Renal cortex interstitium (tissue), 11 donors: ENCODE results near the gene ELMO1. TPM values are rescaled to one million over a fixed set of nuclear protein-coding genes. Genes with fewer than 3 reads are reported as not detected.
A peak's percentile ranks its signal among the peaks of the same experiment; 100 is the strongest.

Experiments
- DNase-seq, 11 donors: peaks; one replicate each; pipeline ENCODE4 v3.0.0-alpha.2; 2013; ENCODE audit warnings: low read depth in 9 of 11, low spot score in 4 of 11; ENCODE audit errors: extremely low read depth in 1 of 11
- polyA plus RNA-seq, 3 donors: library from polyadenylated mRNA; unstranded; fragments of 120-200 nt; gene quantifications; one replicate each; pipeline ENCODE4 v1.2.1, GENCODE V29; 2013; ENCODE audit not compliant: insufficient read length in 3 of 3

The ELMO1 gene
- polyA plus RNA-seq, 3 donors = 9.0 to 11.8 (median 10.9) TPM

DNA sequence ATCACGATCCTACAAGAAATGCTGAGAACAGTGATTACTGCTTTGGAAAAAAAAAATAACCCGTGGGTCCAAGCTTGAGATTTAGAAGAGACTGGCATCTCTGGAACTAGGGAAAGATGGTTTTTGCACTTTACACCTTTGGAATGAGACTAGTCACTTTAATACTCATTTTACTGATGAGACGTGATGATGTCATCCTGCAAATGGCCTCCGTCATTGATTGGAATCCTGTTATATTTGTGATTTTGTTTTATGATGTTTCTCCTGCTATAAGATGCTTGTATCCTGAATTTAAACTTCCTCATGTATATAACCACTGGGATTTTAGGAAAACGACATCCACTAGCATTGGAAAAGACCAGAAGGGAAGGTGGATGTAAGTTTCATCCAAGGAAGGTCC lies 363.1 kb downstream of the ELMO1 start:
- DNase-seq = no peak

DNA sequence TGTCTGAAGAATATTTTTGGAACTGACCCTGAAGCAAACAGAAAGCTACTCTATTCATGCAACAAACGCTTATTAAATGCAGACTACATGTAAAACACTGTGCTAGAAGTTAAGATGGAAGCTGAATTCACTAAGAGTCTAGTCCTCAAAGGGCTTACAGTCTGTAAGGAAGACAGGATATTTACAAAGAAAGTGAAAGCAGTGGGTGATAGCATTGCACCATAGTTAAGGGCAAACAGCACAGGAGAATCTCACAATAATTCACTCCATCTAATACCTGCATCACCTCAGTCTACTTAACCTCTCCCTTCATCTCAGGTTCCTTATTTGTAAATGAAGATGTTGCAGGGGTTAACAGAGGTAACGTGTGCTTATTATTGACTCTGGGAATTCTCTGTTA lies 364.4 kb downstream of the ELMO1 start:
- no peak for DNase-seq

- DNase-seq = no peak
Observed at GRCh38 chr7:37083311-37084096, 365.2 kb downstream of the ELMO1 start.

DNA sequence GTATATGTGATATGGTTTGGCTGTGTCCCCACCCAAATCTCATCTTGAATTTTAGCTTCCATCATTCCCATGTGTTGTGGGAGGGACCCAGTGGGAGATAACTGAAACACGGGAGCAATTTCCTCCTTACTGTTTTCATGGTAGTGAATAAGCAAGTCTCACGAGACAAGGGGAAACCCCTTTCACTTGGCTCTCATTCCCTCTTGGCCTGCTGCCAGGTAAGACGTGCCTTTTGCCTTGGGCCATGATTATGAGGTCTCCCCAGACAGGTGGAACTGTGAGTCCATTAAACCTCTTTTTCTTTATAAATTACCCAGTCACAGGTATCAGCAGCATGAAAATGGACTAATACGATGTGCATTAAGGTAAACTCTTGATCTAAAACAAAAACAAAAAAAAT lies 367.2 kb downstream of the ELMO1 start:
- DNase-seq = no peak

GRCh38 chr7:37079420-37079819 lies 369.2 kb downstream of the ELMO1 start:
- DNase-seq = no peak

GRCh38 chr7:37076668-37077067 lies 372.0 kb downstream of the ELMO1 start:
- DNase-seq = no peak

GRCh38 chr7:37074370-37074769 lies 374.3 kb downstream of the ELMO1 start:
- DNase-seq = no peak

GRCh38 chr7:37071124-37071523 lies 377.5 kb downstream of the ELMO1 start:
- no peak for DNase-seq

GRCh38 chr7:37070471-37070870 lies 378.2 kb downstream of the ELMO1 start:
- no peak for DNase-seq

- DNase-seq = no peak
Observed at GRCh38 chr7:37070031-37070430, 378.6 kb downstream of the ELMO1 start.

- DNase-seq = no peak
Observed at GRCh38 chr7:37069336-37069735, 379.3 kb downstream of the ELMO1 start.

DNA sequence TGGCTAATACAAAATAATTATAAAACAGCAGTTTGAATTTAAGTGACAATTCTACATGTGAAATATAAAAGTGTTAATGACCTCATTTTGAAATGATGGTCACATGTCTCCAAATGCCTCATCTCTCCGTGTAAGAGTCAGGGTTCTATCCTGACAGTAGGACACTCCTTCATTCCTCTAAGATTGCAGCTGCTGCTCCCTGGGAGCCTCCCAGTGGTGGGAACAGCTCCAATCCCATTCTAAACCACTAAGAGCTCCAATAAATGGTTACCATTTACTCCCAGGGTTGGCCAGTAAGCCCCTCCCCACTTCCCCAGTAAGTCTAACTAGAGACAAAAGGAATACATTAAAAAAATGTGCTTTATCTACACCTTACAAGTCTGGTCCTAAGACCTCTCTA lies 379.8 kb downstream of the ELMO1 start:
- no peak for DNase-seq

GRCh38 chr7:37068038-37068437 lies 380.6 kb downstream of the ELMO1 start:
- DNase-seq = peak in 10 of 11 donors; percentile 10 to 67 (median 38)

DNA sequence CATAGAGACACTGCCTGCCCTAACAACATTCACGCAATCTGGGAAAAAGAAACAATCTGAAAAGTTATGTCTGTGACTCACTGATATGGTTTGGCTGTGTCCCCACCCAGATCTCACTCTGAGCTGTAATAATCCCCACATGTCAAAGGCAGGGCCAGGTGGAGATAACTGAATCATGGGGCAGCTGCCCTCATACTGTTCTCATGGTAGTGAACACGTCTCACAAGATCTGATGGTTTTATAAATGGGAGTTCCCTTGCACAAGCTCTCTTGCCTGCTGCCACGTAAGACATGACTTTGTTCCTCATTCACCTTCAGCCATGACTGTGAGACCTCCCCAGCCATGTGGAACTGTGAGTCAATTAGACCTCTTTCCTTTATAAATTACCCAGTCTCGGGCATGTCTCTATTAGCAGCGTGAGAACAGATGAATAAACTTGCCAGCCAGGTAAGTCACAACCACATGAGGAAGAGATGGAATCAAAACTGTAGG lies 382.8 kb downstream of the ELMO1 start:
- DNase-seq = no peak

DNA sequence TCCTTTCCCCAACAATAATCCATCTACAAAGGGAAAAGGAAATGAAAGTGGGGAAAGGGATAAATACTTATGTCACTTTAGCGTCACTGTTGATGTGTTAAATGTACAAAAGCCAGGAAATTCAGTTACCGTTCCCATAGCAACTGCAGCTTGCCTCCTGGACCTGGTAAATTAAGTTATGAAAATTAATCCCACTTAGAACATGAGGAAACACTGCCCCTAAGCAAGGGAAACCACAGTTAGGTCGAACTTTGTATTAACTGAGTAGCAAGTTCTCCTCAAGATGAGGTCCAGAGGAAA lies 386.2 kb downstream of the ELMO1 start:
- no peak for DNase-seq

- no peak for DNase-seq
Observed at GRCh38 chr7:37061849-37062559, 386.7 kb downstream of the ELMO1 start.

DNA sequence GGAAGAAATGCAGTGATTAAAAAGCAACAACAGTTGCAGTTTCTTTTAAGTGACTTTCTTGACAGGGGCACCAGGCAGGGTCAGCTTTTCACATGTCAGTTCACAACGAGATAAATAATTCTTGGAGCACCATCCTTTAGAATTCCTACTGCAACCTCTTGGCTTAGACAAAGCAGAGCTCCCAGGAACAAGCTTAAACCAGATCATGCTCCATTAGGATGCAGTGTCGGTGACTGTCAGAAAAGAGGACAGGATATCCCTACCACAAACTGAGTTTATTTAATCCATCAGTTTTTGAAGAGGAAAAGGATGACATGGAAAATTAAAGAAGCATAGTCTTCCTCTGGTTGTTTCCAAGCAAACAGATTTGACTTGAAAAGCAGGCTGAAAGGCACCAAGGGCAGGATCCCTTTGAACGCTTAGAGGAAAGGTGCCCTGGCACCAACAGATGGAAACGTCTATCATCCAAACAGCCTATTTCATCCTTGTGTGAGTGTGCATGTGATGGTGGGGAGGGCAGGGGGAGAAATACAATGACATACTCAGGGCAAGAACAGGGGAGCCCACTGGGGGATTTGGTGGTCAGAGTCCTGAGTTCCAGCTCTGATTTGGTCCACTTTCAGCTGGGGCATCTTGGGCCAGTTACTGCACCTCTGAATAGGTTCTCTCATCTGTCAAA lies 392.3 kb downstream of the ELMO1 start:
- DNase-seq = no peak

DNA sequence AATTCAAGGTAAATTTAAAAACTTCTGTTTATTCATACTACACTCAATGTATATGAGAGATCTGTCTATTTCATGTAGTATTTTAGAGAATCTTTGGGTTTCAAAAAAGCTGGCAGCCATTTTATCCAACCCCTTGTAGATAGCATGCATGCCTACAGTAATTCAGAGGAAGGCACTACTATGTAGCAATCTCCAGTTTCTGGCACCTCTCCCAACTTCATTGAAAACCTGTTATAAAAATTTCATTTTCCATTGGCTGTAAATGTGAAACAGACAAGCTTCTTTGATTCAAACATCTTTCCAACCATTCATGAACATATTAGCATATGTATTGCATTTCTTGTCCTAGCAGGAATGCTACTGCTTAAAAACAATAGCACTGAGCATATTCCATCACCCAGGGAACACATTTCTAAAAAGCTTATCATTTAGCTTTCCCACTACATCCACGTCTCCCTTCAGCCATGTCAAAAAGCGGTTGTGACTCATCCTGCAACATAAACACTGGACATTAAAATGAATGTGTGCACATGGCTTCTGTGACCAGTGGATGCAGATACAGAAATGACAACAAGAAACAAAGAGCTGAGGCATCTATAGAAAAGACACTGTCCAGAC lies 393.9 kb downstream of the ELMO1 start:
- DNase-seq = no peak

DNA sequence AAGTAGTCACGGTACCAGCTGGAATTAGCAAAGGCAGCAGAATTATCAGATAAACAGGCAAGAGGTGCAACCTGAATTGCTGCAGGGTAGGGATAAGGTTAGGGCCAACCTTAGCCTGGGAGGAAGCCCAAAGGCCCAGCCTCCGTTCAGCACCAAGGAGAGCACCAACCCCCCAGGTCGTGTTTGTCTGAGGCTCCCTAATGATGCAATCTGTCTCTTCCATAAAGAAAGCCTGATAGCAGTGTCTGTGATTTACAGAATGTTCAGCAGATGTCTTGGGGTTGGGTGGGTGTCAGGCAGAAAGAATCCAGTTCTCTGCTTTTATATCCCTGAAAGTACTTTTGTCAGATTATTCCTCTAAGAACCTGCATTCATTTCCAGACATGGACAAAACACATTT lies 396.0 kb downstream of the ELMO1 start:
- DNase-seq = peak in 10 of 11 donors; percentile 10 to 65 (median 43)

DNA sequence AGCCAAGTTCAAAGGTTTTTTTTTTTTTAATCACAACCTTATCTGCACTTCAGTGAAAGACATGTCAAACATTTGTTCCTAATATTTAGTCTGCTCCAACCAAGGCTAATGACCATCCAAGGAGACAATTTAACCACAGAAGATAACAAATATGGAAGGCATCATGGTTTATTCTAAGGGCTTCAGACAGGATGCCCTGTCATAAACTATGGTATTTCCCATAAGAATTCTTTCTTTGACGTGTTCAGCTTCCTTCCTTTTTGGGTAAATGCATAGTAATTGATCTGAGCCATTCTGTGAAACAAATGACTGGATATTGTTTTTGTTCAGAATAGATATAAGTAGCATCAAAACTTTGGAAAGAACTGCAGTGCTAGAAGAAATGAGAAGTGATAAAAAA lies 397.9 kb downstream of the ELMO1 start:
- DNase-seq = no peak
